Upper lobe of right lung (tissue), 1 donor: ENCODE results near the gene PRKCA. TPM values are rescaled to one million over a fixed set of nuclear protein-coding genes. Genes with fewer than 3 reads are reported as not detected.
A peak's percentile ranks its signal among the peaks of the same experiment; 100 is the strongest.
"Not testable (repeated sequence)": the region's sequence is repeated elsewhere in the genome, so short reads cannot be mapped to it uniquely, and the experiment has no call there.

Experiments used
- ATAC-seq: fragments of 200-7000 bp; cut with Tn5 transposase; one replicate; pipeline ENCODE4 v1.9.1; 2020; ENCODE audit warnings: mild to moderate bottlenecking, moderate library complexity
- DNase-seq: peaks from one replicate; pipeline ENCODE4 v3.0.0-alpha.2; 2020
- H3K27ac ChIP-seq: fragments of 200-600 bp; one replicate; pipeline ENCODE4 v1.8.0; 2022
- H3K27me3 ChIP-seq: fragments of 200-600 bp; one replicate; pipeline ENCODE4 v1.8.0; 2022; ENCODE audit warnings: mild to moderate bottlenecking
- H3K36me3 ChIP-seq: fragments of 200-600 bp; one replicate; pipeline ENCODE4 v1.8.0; 2022
- H3K4me1 ChIP-seq: fragments of 200-600 bp; one replicate; pipeline ENCODE4 v1.8.0; 2022
- H3K4me3 ChIP-seq: fragments of 200-600 bp; one replicate; pipeline ENCODE4 v1.8.0; 2022; ENCODE audit warnings: mild to moderate bottlenecking
- H3K9me3 ChIP-seq: fragments of 200-600 bp; one replicate; pipeline ENCODE4 v1.8.0; 2022
- intact Hi-C: fragments of 100-400 bp; cut with DNase I; formaldehyde crosslinking; loops from one replicate; pipeline ENCODE4 v1.11.0; 2022
- total RNA-seq: library from RNA; stranded (reverse); fragmentation: NEBNext Ultra II Directional; extraction: Animal tissue kit (Norgen Biotek cat#: 25700); gene quantifications from one replicate; pipeline ENCODE4 v1.2.1, GENCODE V29; 2021
- TF ChIP-seq, protein P1 (sequence below): fragments of 200-600 bp; IDR thresholded peaks from one replicate; pipeline ENCODE4 v1.8.0; 2022; ENCODE audit warnings: antibody characterized with exemption
- donor health status: DM: no; HTN: yes; CAD: no; lungs with severe emphysema.

The PRKCA gene
- total RNA-seq, 1 donor from 2014 or later: 43.4 TPM

DNA sequence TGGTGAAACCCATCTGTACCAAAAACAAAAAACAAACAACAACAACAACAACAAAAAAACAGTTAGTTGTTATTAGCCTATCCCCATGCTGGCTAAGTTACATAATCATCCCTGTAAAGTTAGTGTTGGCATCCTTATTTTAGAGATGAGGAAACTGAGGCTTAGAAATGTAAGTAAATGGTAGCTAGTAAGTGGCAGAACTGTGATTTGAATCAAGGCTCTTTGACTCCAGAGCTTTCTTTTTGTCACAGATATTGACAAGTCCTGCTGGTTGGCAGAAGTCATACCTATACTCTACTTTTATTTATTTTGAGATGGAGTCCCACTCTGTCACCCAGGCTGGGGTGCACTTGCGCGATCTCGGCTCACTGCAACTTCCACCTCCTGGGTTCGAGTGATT, 42.1 kb downstream of the PRKCA start:
- no peak for ATAC-seq
- H3K4me3 ChIP-seq: no peak overlapping the region
- no peaks in the 10 kb centered on the region for H3K9me3 ChIP-seq
- no peaks in the 10 kb centered on the region for H3K27me3 ChIP-seq
- peaks cover 7% of the 10 kb centered on the region for H3K4me1 ChIP-seq
- H3K36me3 ChIP-seq: no peaks in the 10 kb centered on the region
- TF ChIP-seq, protein P1, sequence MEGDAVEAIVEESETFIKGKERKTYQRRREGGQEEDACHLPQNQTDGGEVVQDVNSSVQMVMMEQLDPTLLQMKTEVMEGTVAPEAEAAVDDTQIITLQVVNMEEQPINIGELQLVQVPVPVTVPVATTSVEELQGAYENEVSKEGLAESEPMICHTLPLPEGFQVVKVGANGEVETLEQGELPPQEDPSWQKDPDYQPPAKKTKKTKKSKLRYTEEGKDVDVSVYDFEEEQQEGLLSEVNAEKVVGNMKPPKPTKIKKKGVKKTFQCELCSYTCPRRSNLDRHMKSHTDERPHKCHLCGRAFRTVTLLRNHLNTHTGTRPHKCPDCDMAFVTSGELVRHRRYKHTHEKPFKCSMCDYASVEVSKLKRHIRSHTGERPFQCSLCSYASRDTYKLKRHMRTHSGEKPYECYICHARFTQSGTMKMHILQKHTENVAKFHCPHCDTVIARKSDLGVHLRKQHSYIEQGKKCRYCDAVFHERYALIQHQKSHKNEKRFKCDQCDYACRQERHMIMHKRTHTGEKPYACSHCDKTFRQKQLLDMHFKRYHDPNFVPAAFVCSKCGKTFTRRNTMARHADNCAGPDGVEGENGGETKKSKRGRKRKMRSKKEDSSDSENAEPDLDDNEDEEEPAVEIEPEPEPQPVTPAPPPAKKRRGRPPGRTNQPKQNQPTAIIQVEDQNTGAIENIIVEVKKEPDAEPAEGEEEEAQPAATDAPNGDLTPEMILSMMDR: no peak
- no peak for DNase-seq
- intact Hi-C loops: no loop called here
- no peak overlapping the region for H3K27ac ChIP-seq

DNA sequence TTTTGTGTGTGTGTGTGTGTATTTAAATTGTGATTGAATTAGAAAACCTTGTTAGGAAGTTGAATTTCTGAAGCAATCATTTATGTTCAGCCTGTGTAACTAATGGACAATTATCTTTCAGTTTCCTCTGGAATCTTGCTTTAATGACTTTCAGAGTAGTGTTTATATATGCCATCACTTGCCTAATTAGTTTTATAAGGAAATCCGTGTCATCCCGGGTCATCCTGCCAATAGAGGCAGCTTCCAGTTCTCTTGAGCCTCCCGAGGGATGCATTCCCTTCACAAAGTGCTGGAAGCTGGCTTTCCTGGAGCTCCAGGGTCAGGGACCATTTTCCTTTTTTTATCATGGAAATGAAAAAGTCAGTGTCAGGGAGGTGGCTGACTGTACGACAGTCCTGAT, 42.9 kb downstream of the PRKCA start:
- no peaks in the 10 kb centered on the region for H3K36me3 ChIP-seq
- peaks cover 13% of the 10 kb centered on the region for H3K4me1 ChIP-seq
- no peaks in the 10 kb centered on the region for H3K27me3 ChIP-seq
- ATAC-seq (no peak), DNase-seq (no peak)
- no peak overlapping the region for H3K4me3 ChIP-seq
- TF ChIP-seq, protein P1: no peak
- intact Hi-C loops: no loop called here
- H3K9me3 ChIP-seq: no peaks in the 10 kb centered on the region
- no peak overlapping the region for H3K27ac ChIP-seq

DNA sequence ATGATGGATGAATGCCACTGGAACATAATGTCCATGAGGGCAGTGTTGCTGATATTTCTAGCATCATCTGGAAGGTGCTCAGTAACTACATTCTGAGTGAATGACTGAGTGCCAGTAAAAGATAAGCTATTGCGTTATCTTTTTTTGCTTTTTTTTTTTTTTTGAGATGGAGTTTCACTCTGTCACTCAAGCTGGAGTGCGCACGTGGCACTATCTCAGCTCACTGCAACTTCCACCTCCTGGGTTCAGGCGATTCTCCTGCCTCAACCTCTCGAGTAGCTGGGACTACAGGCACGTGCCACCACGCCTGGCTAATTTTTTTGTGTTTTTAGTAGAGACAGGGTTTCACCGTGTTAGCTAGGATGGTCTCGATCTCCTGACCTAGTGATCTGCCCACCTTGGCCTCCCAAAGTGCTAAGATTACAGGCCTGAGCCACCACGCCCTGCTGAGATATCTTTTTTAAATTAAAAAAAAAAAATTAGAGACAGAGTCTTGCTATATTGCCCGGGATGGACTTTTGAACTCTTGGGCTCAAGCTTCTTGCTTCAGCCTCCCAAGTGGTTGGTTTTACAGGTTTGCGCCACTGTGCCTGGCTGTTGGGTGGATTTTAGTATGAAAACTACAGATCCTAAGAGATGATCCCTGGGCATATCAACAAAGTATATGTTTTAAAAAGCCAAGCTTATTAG, 43.7 kb downstream of the PRKCA start:
- H3K4me3 ChIP-seq, ATAC-seq, H3K27me3 ChIP-seq, intact Hi-C loops, H3K36me3 ChIP-seq, H3K9me3 ChIP-seq, DNase-seq, H3K27ac ChIP-seq: not testable (repeated sequence)
- peaks cover 19% of the 10 kb centered on the region for H3K4me1 ChIP-seq

DNA sequence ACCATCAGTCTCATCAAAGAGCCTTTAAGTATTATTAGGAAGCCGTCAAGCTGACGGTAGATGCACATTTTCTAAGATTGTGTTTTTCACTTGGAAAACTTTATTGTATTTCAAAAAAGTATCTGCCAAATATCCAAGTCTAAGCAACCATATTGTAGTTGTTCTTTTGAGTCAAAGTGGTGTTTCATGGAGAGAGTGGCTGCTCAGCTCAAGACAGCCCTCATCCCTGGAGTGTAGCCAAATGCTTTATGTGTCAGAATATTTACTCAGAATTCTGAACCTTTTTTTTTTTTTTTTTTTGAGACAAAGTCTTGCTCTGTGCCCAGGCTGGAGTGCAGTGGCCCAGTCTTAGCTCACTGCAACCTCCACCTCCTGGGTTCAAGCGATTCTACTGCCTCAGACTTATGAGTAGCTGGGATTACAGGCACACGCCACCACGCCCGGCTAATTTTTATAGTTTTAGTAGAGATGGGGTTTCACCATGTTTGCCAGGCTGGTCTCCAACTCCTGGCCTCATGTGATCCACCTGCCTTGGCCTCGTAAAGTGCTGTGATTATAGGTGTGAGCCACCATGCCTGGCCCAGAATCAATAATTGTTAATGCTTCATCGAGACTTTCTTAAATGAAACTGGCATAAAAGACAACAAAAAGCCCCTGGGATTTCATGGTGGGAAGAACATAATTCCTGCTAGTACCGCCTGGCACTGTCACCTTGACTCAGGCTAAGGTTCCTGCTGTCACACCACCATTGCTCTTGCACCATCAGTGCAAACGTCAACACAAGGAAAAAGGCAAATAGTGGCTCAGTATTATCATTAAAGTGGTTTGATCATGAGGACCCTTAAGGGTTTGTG, 45.5 kb downstream of the PRKCA start:
- Histone ChIP-seq H3K4me1 (peaks cover 24% of the 10 kb centered on the region), H3K36me3 (no peaks in the 10 kb centered on the region), H3K4me3 (no peak overlapping the region), H3K27me3 (no peaks in the 10 kb centered on the region), H3K27ac (no peak overlapping the region), H3K9me3 (no peaks in the 10 kb centered on the region)
- TF ChIP-seq, protein P1: no peak
- intact Hi-C loops: no loop called here
- ATAC-seq (peak; percentile 68), DNase-seq (no peak)

DNA sequence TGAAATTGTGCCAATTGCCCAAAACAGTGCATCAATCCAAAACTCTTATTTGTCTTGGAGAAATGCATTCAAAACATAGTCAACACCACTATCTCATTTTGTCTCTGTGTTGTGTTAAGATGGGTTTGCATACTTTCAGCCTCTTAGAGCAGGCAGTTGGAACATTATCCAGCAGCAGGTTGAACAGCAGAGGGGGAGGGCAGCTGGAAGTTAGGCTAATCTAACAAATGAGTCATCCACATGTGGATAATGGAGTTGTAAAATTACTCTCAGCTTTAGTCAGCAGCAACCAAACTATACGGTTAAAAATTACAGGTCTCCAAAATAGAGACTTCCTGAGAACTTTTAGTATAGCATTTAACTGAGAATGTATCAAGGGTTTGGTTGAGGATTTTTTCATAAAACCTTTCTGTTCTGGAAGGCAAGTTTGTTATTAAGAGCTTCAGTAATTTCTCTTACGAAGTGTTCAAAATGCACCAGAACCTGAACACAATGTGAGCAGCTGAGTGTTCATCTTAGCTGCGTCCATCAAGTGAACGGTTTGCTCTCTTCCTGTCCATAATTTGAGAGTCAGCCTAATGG, 46.3 kb downstream of the PRKCA start:
- no peak overlapping the region for H3K27ac ChIP-seq
- TF ChIP-seq, protein P1: no peak
- intact Hi-C loops: no loop called here
- H3K4me1 ChIP-seq: peaks cover 24% of the 10 kb centered on the region
- H3K27me3 ChIP-seq: no peaks in the 10 kb centered on the region
- peak; percentile 82 for ATAC-seq
- H3K36me3 ChIP-seq: no peaks in the 10 kb centered on the region
- H3K9me3 ChIP-seq: no peaks in the 10 kb centered on the region
- H3K4me3 ChIP-seq: no peak overlapping the region
- no peak for DNase-seq
